ENCODE data around the gene KCNQ1OT1.

KCNQ1OT1 gene

GRCh38 chr11:2721210-2721916 is 21.6 kb upstream of the KCNQ1OT1 start:
- no peak overlapping the region for H3K4me3 ChIP-seq (ENCODE audit: low read depth in 1 of 2, low read length in 1 of 2)
- H3K4me1 ChIP-seq (ENCODE audit: control insufficient read depth in 1 of 2, insufficient read depth in 1 of 2, low read depth in 1 of 2, low read length in 1 of 2): no peaks in the 10 kb centered on the region
- TF ChIP-seq CTCF (IDR thresholded peaks at IDR 0.05): no peak
- H3K27ac ChIP-seq: no peak overlapping the region
- no peaks in the 10 kb centered on the region for H3K9me3 ChIP-seq
- H3K27me3 ChIP-seq: no peaks in the 10 kb centered on the region
- H3K36me3 ChIP-seq: no peaks in the 10 kb centered on the region

- no peak overlapping the region for H3K4me3 ChIP-seq (ENCODE audit: low read depth in 1 of 2, low read length in 1 of 2)
- H3K9me3 ChIP-seq: no peaks in the 10 kb centered on the region
- TF ChIP-seq CTCF (IDR thresholded peaks at IDR 0.05): no peak
- no peaks in the 10 kb centered on the region for H3K27me3 ChIP-seq
- no peak overlapping the region for H3K27ac ChIP-seq
- no peaks in the 10 kb centered on the region for H3K36me3 ChIP-seq
- H3K4me1 ChIP-seq (ENCODE audit: control insufficient read depth in 1 of 2, insufficient read depth in 1 of 2, low read depth in 1 of 2, low read length in 1 of 2): no peaks in the 10 kb centered on the region
These were observed 20.2 kb upstream of the KCNQ1OT1 start for GRCh38 chr11:2719831-2720590.

GRCh38 chr11:2718817-2719438 is 19.1 kb upstream of the KCNQ1OT1 start:
- Histone ChIP-seq H3K27me3 (no peaks in the 10 kb centered on the region), H3K9me3 (no peaks in the 10 kb centered on the region), H3K4me3 (ENCODE audit: low read depth in 1 of 2, low read length in 1 of 2) (no peak overlapping the region), H3K36me3 (peaks cover 2% of the 10 kb centered on the region), H3K4me1 (ENCODE audit: control insufficient read depth in 1 of 2, insufficient read depth in 1 of 2, low read depth in 1 of 2, low read length in 1 of 2) (no peaks in the 10 kb centered on the region), H3K27ac (no peak overlapping the region)
- TF ChIP-seq CTCF (IDR thresholded peaks at IDR 0.05): no peak

- peaks cover 10% of the 10 kb centered on the region for H3K36me3 ChIP-seq
- H3K9me3 ChIP-seq: no peaks in the 10 kb centered on the region
- no peaks in the 10 kb centered on the region for H3K4me1 ChIP-seq (ENCODE audit: control insufficient read depth in 1 of 2, insufficient read depth in 1 of 2, low read depth in 1 of 2, low read length in 1 of 2)
- H3K27ac ChIP-seq: no peak overlapping the region
- no peak for TF ChIP-seq CTCF (IDR thresholded peaks at IDR 0.05)
- no peak overlapping the region for H3K4me3 ChIP-seq (ENCODE audit: low read depth in 1 of 2, low read length in 1 of 2)
- H3K27me3 ChIP-seq: no peaks in the 10 kb centered on the region
These were observed 17.9 kb upstream of the KCNQ1OT1 start for GRCh38 chr11:2717561-2718325.

- no peak overlapping the region for H3K4me3 ChIP-seq (ENCODE audit: low read depth in 1 of 2, low read length in 1 of 2)
- H3K9me3 ChIP-seq: no peaks in the 10 kb centered on the region
- no peak for TF ChIP-seq CTCF (IDR thresholded peaks at IDR 0.05)
- H3K36me3 ChIP-seq: peaks cover 10% of the 10 kb centered on the region
- peaks cover 3 to 6% of the 10 kb centered on the region in 2 experiments for H3K4me1 ChIP-seq (ENCODE audit: control insufficient read depth in 1 of 2, insufficient read depth in 1 of 2, low read depth in 1 of 2, low read length in 1 of 2)
- H3K27me3 ChIP-seq: no peaks in the 10 kb centered on the region
- no peak overlapping the region for H3K27ac ChIP-seq
These were observed 16.7 kb upstream of the KCNQ1OT1 start for GRCh38 chr11:2716376-2717095.
